CD4-positive, alpha-beta T cell treated with Interleukin-15 for 4 hours (primary cell): ENCODE data around the gene DDX47.
"Not testable (repeated sequence)": the region's sequence is repeated elsewhere in the genome, so short reads cannot be mapped to it uniquely, and the experiment has no call there.

Source experiments
- DNase-seq: peaks from one replicate; pipeline ENCODE4 v3.0.0-alpha.2; 2020; ENCODE audit warnings: low spot score

Gene DDX47

GRCh38 chr12:12872139-12872933 lies 59.2 kb downstream of the DDX47 start:
- no peak for DNase-seq

- DNase-seq = no peak
Measured at GRCh38 chr12:12872934-12873275, 59.8 kb downstream of the DDX47 start.

DNA sequence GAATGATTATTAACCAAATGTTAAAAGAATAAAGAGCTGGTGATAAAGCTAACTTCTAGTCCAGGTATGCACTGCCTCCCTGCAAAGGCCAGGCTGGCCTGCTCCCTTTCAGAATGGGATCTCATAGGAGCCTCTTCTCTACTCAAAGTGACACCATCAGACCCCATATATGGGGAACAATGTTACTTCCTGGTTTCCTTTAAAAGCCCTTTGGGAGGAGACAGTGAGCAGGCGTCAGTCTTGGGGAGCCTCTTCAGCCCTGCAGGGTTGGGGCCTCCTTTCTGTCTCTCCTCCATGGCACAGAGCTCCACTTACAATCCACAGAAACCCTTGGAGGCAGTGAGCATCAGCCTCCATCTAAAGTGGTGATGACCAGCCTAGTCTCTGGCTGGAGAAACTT lies 60.9 kb downstream of the DDX47 start:
- no peak for DNase-seq

GRCh38 chr12:12875301-12875700 lies 62.2 kb downstream of the DDX47 start:
- DNase-seq = not testable (repeated sequence)

DNA sequence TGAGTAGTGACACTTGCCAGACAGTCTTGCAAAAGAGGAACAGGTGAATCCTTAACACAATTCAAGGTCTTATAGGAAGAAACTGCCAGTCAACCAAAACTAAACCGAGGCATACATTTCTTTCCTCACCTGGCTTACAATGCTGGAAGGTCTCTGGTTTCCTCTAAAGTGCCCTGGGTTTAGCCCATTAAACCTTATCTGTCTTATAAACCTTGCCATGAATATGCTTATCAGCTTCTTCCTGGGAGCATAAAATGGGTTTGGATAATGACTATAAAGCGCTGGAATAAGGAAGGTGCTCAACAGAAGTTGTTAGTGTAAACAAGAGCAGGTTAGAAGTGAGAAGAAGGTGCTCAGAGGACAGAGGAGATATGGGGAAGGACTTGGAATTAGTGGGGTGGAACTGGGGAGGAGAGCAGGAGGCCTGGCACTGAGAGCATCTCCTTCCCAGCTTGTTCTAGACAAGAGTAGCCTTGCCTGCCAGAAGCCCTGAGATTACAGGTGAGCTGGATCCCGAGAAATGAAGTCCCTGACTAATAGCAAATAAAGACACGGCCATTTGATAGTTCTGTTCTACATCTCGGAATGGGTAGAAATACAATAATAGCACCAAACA lies 64.1 kb downstream of the DDX47 start:
- no peak for DNase-seq

DNA sequence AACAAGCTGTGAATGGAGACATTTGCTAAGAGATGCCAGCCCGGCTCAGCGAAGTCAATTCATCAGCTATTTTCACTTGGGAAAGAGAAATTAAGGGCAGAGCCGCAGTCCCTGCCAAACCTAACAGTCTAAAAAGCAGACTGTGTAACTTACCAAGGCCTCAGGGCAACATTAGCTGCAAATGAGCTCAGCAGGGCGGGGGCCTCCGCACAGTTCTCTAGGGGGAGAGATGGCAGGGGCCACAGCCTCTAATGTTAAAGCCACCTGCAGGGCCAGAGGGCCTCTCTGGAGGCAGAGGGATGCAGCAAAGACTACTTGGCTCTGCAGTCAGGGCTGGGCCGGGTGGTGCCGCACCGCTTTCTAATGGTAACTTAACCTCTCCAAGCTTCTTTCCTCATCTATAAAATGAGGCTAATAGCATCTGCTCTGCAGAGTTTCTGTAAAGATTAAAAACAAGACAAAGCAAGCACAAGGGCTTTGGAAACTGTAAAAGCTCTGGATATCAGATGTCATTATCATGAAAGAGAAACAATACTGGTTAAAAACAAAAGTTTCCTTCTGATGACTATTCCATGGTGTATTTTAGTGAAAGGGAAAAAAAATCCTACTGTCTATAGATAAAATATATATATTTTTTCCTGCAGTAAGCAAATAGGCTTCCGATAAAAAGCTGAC lies 64.8 kb downstream of the DDX47 start:
- no peak for DNase-seq
